CD4-positive, alpha-beta T cell (primary cell): Measurements from ENCODE around the gene PLA2G15. TPM values are rescaled to one million over a fixed set of nuclear protein-coding genes. Genes with fewer than 3 reads are reported as not detected.

Experiments
- ATAC-seq: fragments of 200-7000 bp; cut with Tn5 transposase; one replicate; pipeline ENCODE4 v1.10.0; 2022; ENCODE audit warnings: mild to moderate bottlenecking; ENCODE audit not compliant: poor library complexity
- CTCF ChIA-PET: fragments of 350-600 bp; sonication (Branson Sonifier 250); formaldehyde crosslinking; loops from one replicate; lab custom pipeline; 2021; ENCODE audit warnings: antibody characterized with exemption, inconsistent platforms; lab: Charles Lee
- POLR2A ChIA-PET: fragments of 350-600 bp; sonication (Branson Sonifier 250); formaldehyde crosslinking; loops from one replicate; lab custom pipeline; 2021; ENCODE audit warnings: antibody characterized with exemption, inconsistent platforms; lab: Charles Lee
- DNase-seq, 14 experiments: peaks; one replicate each; pipeline ENCODE4 v3.0.0-alpha.2; 2013 to 2020; ENCODE audit warnings: mixed read lengths in 2 of 14
- H3K27ac ChIP-seq, 2 donors: one replicate each; pipeline versions ENCODE4 v1.5.1 to v1.7.0; 2013; ENCODE audit warnings: low read length in 2 of 2, low read depth in 1 of 2, mild to moderate bottlenecking in 1 of 2
- H3K27me3 ChIP-seq, 2 experiments: 1 replicate in 1 of 2; 2 replicates in 1 of 2; pipeline versions ENCODE4 v1.6.1 to v1.7.0; 2013; ENCODE audit warnings: low read length in 2 of 2, control low read depth in 1 of 2, mild to moderate bottlenecking in 1 of 2, moderate library complexity in 1 of 2; ENCODE audit not compliant: insufficient read depth in 2 of 2, control insufficient read depth in 1 of 2
- H3K36me3 ChIP-seq: one replicate; pipeline ENCODE4 v1.6.1; 2013; ENCODE audit warnings: low read length, control low read depth; ENCODE audit not compliant: insufficient read depth
- H3K4me1 ChIP-seq: one replicate; pipeline ENCODE4 v1.6.1; 2013; ENCODE audit warnings: low read length, control low read depth; ENCODE audit not compliant: insufficient read depth
- H3K4me3 ChIP-seq: one replicate; pipeline ENCODE4 v1.5.1; 2013; ENCODE audit warnings: mild to moderate bottlenecking, low read length, moderate library complexity
- H3K9me3 ChIP-seq, 2 experiments: 1 replicate in 1 of 2; 2 replicates in 1 of 2; pipeline versions ENCODE4 v1.6.1 to v1.7.0; 2013; ENCODE audit warnings: low read length in 2 of 2, mild to moderate bottlenecking in 2 of 2, control low read depth in 1 of 2, moderate library complexity in 1 of 2; ENCODE audit not compliant: control insufficient read depth in 1 of 2, insufficient read depth in 1 of 2
- H3K27ac Mint-ChIP-seq: one replicate; pipeline ENCODE4 v1.8.0; 2020; ENCODE audit warnings: mixed read lengths
- H3K27me3 Mint-ChIP-seq: one replicate; pipeline ENCODE4 v1.8.0; 2021; ENCODE audit warnings: mixed read lengths
- H3K36me3 Mint-ChIP-seq: one replicate; pipeline ENCODE4 v1.8.0; 2021; ENCODE audit warnings: low read depth, mixed read lengths
- H3K4me1 Mint-ChIP-seq: one replicate; pipeline ENCODE4 v1.8.0; 2021; ENCODE audit warnings: low read depth, mixed read lengths
- H3K4me3 Mint-ChIP-seq: one replicate; pipeline ENCODE4 v1.8.0; 2020; ENCODE audit warnings: mild to moderate bottlenecking, mixed read lengths
- H3K9me3 Mint-ChIP-seq: one replicate; pipeline ENCODE4 v1.8.0; 2020; ENCODE audit warnings: mixed read lengths
- intact Hi-C, 2 experiments: fragments of 100-400 bp; cut with DNase I in 1 of 2; cut with micrococcal nuclease in 1 of 2; formaldehyde crosslinking; loops; one replicate each; pipeline versions ENCODE4 v1.15.1 to v1.9.0; 2023 to 2025; cut with DNase I, micrococcal nuclease
- total RNA-seq, 174 experiments: library from RNA in 2 of 174; stranded (reverse) in 2 of 174; gene quantifications; one replicate each; pipeline ENCODE4 v1.2.3 and lab custom pipeline; 2021 to 2026
- TF ChIP-seq, protein P1 (sequence below): fragments of 200-600 bp; IDR thresholded peaks from one replicate; pipeline ENCODE4 v1.8.0; 2022; ENCODE audit warnings: antibody characterized with exemption, mild to moderate bottlenecking

PLA2G15 gene
- total RNA-seq, 2 experiments from 2014 or later = 4.3 to 4.7 TPM

DNA sequence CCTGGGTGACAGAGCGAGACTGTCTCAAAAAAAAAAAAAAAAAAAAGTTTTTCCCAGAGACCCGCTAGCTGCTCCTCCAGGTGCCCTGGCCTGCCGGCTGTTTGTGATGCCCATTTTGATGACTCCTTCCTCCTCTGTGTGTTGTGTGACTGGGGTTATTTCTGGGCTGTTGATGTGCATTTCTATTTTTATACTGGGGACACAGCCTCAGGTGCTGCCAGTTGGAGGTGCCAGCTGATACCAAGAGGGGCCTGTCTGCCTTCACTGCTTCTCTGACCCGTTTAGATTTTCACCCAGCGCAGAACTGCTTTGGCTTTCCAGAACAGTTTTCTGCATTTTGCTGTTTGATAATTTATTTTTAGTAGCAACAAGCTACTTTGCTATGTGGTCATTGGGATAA lies 6.7 kb downstream of the PLA2G15 start:
- POLR2A ChIA-PET = no interaction called here
- Mint-ChIP-seq H3K27ac (no peak overlapping the region), H3K4me3 (no peak overlapping the region), H3K36me3 (peaks cover 23% of the 10 kb centered on the region), H3K4me1 (no peaks in the 10 kb centered on the region), H3K9me3 (no peaks in the 10 kb centered on the region), H3K27me3 (no peaks in the 10 kb centered on the region)
- CTCF ChIA-PET = interaction anchor here (0.6 kb wide), 1 partner anchor 680 kb away, joined by 3 read pairs; no protein-coding TSS in a partner anchor
- Histone ChIP-seq H3K27ac (no peak overlapping the region), H3K4me3 (no peak overlapping the region), H3K27me3 (no peaks in the 10 kb centered on the region), H3K36me3 (peaks cover 33% of the 10 kb centered on the region), H3K9me3 (no peaks in the 10 kb centered on the region), H3K4me1 (peaks cover 6% of the 10 kb centered on the region)
- DNase-seq (peak in 1 of 14 experiments; percentile 15), ATAC-seq (no peak)
- TF ChIP-seq, protein P1, sequence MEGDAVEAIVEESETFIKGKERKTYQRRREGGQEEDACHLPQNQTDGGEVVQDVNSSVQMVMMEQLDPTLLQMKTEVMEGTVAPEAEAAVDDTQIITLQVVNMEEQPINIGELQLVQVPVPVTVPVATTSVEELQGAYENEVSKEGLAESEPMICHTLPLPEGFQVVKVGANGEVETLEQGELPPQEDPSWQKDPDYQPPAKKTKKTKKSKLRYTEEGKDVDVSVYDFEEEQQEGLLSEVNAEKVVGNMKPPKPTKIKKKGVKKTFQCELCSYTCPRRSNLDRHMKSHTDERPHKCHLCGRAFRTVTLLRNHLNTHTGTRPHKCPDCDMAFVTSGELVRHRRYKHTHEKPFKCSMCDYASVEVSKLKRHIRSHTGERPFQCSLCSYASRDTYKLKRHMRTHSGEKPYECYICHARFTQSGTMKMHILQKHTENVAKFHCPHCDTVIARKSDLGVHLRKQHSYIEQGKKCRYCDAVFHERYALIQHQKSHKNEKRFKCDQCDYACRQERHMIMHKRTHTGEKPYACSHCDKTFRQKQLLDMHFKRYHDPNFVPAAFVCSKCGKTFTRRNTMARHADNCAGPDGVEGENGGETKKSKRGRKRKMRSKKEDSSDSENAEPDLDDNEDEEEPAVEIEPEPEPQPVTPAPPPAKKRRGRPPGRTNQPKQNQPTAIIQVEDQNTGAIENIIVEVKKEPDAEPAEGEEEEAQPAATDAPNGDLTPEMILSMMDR = no peak
- intact Hi-C loops = no loop called here

DNA sequence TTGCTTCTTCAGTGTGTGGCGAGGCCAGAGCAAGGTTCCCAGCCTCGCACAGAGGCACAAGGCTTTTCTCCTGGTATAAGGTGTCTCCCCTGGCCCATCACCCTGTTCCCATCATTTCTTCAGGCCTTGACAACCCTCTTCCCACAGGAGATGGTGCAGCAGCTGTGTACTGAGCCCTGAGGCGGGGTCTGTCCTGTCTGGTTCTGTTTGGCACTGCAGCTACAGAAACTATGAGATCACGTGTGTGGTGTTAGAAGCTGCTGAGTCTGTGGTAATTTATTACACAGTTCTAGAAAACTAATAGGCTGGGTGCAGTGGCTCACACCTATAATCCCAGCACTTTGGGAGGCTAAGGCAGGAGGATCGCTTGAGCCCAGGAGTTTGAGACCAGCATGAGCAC lies 7.2 kb downstream of the PLA2G15 start:
- H3K27me3 Mint-ChIP-seq = no peaks in the 10 kb centered on the region
- H3K27ac ChIP-seq = no peak overlapping the region
- no peak overlapping the region for H3K27ac Mint-ChIP-seq
- no peak overlapping the region for H3K4me3 Mint-ChIP-seq
- peaks cover 27% of the 10 kb centered on the region for H3K36me3 Mint-ChIP-seq
- peaks cover 3% of the 10 kb centered on the region for H3K4me1 Mint-ChIP-seq
- TF ChIP-seq, protein P1 = no peak
- H3K9me3 ChIP-seq = no peaks in the 10 kb centered on the region
- intact Hi-C loops = no loop called here
- POLR2A ChIA-PET = interaction anchor here (1.4 kb wide), 1 partner anchor 9 kb away, joined by 4 read pairs; no protein-coding TSS in a partner anchor
- peaks cover 33% of the 10 kb centered on the region for H3K36me3 ChIP-seq
- H3K4me1 ChIP-seq = peaks cover 3% of the 10 kb centered on the region
- no peaks in the 10 kb centered on the region for H3K27me3 ChIP-seq
- H3K4me3 ChIP-seq = no peak overlapping the region
- ATAC-seq = no peak
- DNase-seq = no peak
- H3K9me3 Mint-ChIP-seq = no peaks in the 10 kb centered on the region
- CTCF ChIA-PET = interaction anchor here (0.6 kb wide), 1 partner anchor 681 kb away, joined by 3 read pairs; no protein-coding TSS in a partner anchor

DNA sequence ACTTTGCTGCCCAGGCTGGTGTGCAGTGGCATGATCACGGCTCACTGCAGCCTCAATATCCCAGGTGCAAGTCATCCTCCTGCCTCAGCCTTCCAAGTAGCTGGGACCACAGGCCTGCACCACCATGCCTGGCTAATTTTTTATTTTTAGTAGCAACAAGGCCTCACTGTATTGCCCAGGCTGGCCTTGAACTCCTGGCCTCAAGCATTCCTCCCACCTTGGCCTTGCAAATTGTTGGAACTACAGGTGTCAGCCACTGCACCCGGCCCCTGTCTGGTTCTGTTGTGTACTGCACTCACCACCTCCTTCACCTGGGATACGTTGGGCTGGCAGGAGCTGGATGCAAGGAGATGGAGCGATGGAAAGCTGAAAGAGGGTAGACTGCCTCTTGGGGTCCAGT lies 8.5 kb downstream of the PLA2G15 start:
- Histone ChIP-seq H3K27me3 (no peaks in the 10 kb centered on the region), H3K27ac (no peak overlapping the region), H3K9me3 (no peaks in the 10 kb centered on the region), H3K4me3 (no peak overlapping the region), H3K4me1 (peaks cover 7% of the 10 kb centered on the region), H3K36me3 (peaks cover 33% of the 10 kb centered on the region)
- ATAC-seq (no peak), DNase-seq (no peak)
- TF ChIP-seq, protein P1 = no peak
- CTCF ChIA-PET = interaction anchor here (1.0 kb wide), 1 partner anchor 75 kb away, joined by 3 read pairs; no protein-coding TSS in a partner anchor
- intact Hi-C loops = no loop called here
- peaks cover 6% of the 10 kb centered on the region for H3K4me1 Mint-ChIP-seq
- no peaks in the 10 kb centered on the region for H3K27me3 Mint-ChIP-seq
- no peaks in the 10 kb centered on the region for H3K9me3 Mint-ChIP-seq
- H3K36me3 Mint-ChIP-seq = peaks cover 36% of the 10 kb centered on the region
- H3K27ac Mint-ChIP-seq = no peak overlapping the region
- POLR2A ChIA-PET = interaction anchor here (1.4 kb wide), 1 partner anchor 8 kb away, joined by 4 read pairs; no protein-coding TSS in a partner anchor
- H3K4me3 Mint-ChIP-seq = no peak overlapping the region
